ENCODE measurements around the gene CACNA2D3. TPM values are rescaled to one million over a fixed set of nuclear protein-coding genes. Genes with fewer than 3 reads are reported as not detected.

CACNA2D3 gene
- total RNA-seq, 4 donors from 2014 or later = 0.94 to 3.6 (median 2.1) TPM

DNA sequence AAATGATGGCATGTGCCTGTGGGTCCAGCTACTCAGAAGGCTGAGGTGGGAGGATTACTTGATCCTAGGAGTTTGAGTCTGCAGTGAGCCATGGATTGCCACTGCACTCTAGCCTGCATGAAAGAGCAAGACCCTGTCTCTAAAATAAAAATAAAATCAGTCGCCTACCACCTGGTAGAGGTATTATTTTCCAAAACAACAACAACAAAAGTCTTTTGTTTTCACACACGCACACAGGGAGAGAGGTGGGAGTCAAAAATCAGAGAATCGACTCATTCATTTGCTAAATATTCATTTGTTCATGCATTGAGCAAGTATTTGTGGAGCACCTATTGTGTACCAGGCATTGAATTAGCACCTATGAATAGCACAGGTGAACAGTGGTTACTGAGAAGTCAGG is 587.4 kb downstream of the CACNA2D3 start:
- TF ChIP-seq, protein P1, sequence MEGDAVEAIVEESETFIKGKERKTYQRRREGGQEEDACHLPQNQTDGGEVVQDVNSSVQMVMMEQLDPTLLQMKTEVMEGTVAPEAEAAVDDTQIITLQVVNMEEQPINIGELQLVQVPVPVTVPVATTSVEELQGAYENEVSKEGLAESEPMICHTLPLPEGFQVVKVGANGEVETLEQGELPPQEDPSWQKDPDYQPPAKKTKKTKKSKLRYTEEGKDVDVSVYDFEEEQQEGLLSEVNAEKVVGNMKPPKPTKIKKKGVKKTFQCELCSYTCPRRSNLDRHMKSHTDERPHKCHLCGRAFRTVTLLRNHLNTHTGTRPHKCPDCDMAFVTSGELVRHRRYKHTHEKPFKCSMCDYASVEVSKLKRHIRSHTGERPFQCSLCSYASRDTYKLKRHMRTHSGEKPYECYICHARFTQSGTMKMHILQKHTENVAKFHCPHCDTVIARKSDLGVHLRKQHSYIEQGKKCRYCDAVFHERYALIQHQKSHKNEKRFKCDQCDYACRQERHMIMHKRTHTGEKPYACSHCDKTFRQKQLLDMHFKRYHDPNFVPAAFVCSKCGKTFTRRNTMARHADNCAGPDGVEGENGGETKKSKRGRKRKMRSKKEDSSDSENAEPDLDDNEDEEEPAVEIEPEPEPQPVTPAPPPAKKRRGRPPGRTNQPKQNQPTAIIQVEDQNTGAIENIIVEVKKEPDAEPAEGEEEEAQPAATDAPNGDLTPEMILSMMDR (IDR thresholded peaks at IDR 0.05; ENCODE audit: low read depth) = no peak

DNA sequence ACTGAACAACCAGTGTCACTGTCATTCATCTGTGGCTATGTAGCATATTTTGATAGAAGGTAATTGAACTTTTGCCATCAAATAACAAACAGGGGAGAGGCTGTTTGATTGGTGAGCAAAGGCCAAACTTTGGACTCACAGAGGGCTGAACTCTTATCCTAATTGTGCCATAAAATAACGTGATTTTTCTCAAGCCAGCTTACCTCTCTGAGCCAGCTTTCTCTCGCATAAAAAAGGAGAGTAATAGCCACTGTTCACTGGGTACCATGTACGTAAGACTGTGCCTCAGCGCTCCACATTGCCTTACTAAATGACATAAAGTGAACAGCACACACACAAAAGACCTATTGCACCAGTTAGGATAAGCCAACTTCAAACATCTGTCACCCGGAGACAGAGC is 588.6 kb downstream of the CACNA2D3 start:
- TF ChIP-seq, protein P1 (IDR thresholded peaks at IDR 0.05; ENCODE audit: low read depth) = no peak

DNA sequence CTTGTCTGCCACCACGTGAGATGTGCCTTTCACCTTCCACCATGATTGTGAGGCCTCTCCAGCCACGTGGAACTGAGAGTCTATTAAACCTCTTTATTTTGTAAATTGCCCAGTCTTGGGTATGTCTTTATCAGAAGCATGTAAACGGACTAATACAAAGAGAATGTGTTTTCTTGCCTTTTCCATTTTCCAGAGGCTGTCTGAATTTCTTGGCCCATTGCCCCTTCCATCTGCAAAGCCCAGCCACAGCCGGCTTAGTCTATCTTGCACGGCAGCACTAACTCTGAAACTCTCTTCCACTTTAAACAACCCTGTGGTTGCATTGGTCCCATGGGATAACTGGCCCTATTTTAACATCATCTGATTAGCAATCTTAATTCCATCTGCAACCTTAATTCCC is 590.2 kb downstream of the CACNA2D3 start:
- TF ChIP-seq, protein P1 (IDR thresholded peaks at IDR 0.05; ENCODE audit: low read depth) = no peak

DNA sequence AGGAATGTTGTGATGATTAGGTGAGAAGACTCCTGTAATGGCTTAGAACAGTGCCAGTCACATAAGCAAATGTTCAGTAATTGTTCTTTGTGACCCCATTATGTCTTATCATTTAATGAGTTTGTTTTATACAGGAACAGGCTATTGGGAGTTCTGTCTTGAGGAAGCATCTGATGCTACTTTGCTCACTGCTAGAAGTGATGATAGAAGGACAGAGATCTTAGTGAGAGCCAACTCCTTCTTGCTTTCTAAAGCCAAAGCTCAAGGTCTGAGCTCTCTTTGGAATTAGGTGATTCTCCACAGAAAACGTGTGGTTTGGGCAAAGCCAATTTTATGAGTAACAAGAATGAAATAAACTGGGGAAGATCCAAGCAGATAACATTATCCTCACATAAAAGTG is 590.7 kb downstream of the CACNA2D3 start:
- TF ChIP-seq, protein P1 (IDR thresholded peaks at IDR 0.05; ENCODE audit: low read depth) = no peak

DNA sequence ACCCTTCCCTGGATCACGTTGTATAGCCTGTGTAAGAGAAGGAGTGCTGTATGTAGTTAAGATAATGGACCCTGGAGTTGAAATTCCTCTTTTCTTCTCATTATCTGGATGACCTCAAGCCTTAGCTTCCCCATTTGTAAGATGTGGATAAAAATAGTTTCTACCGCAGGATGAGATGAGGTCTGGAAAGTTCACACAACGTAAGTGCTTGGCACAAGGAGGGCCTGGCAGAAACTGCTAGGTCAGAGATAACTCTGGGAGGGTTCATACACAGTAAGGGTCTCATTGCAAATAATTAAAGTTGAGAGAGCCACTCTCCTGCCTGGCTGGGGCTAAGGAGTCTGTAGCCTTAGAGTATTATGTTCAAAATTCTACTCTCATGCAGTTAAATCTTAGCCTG is 591.1 kb downstream of the CACNA2D3 start:
- TF ChIP-seq, protein P1 (IDR thresholded peaks at IDR 0.05; ENCODE audit: low read depth) = no peak

DNA sequence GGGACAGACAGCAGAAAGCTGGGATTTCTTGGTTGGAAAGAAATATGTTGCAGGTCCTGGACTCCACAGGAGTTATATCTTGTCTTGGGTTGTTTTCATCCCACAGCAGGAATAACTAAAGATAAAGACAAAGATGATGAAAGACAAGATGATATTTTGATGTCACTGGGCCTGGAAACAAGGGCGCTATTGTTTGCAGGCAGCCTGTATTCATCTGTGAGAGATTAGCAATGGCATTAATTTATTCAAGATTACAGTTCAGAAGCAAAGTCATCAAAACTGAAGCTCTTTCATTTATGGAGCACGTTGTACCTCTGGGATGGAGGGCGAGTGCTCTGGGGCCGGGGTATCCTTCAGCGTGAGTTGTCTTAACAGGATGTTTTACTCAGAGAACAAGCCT is 591.7 kb downstream of the CACNA2D3 start:
- TF ChIP-seq, protein P1 (IDR thresholded peaks at IDR 0.05; ENCODE audit: low read depth) = no peak

DNA sequence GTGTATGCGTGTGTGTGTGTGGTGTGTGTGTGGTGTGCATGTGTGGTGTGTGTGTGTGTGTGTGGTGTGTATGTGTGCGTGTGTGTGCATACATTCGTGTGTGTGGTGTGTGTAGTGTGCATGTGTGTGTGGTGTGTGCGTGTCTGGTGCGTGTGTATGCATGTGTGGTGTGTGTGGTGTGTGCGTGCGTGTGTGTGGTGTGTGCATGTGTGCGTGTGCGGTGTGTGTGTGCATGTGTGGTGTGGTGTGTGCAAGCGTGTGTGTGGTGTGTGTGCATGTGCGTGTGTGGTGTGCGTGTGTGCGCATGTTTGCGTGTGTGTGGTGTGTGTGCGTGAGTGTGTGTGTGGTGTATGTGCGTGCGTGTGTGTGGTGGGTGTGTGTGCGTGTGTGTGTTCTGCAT is 595.2 kb downstream of the CACNA2D3 start:
- TF ChIP-seq, protein P1 (IDR thresholded peaks at IDR 0.05; ENCODE audit: low read depth) = no peak
